Pancreas (tissue), 10 donors: Measurements from ENCODE around the gene BANK1. TPM values are rescaled to one million over a fixed set of nuclear protein-coding genes. Genes with fewer than 3 reads are reported as not detected.

Source experiments
- ATAC-seq, 4 donors: fragments of 200-7000 bp; cut with Tn5 transposase; one replicate each; pipeline versions ENCODE4 v1.8.0 to v1.9.1; 2020; ENCODE audit warnings: mild to moderate bottlenecking in 4 of 4, moderate library complexity in 4 of 4
- DNase-seq, 6 donors: peaks; one replicate each; pipeline ENCODE4 v3.0.0-alpha.2; 2020
- FAIRE-seq: peaks from 2 replicates; lab custom pipeline; 2012; peaks lifted over from hg19 to GRCh38; lab: Jason Lieb, UNC
- H3K27ac ChIP-seq, 4 donors: fragments of 200-600 bp; sonication (generic); 1 replicate in 3 of 4; 2 replicates in 1 of 4; pipeline versions ENCODE4 v1.5.0 to v1.8.0; 2020
- H3K27me3 ChIP-seq, 4 donors: fragments of 200-600 bp; one replicate each; pipeline ENCODE4 v1.8.0; 2021
- H3K36me3 ChIP-seq, 3 donors: fragments of 200-600 bp; sonication (generic) in 1 of 3; one replicate each; pipeline versions ENCODE4 v1.5.0 to v1.8.0; 2020 to 2021
- H3K4me1 ChIP-seq, 3 donors: fragments of 200-600 bp; one replicate each; pipeline ENCODE4 v1.8.0; 2021
- H3K4me3 ChIP-seq, 4 donors: fragments of 200-600 bp; sonication (generic) in 2 of 4; one replicate each; pipeline versions ENCODE4 v1.5.0 to v1.8.0; 2020 to 2021
- H3K9me3 ChIP-seq, 4 donors: fragments of 200-600 bp; one replicate each; pipeline ENCODE4 v1.8.0; 2021
- WGBS, 2 donors: extraction: QIAGEN DNeasy Blood & Tissue Kit; methylation state at CpG; one replicate each; pipeline ENCODE4 v1.1.7; 2013; 5-methylcytosine and 5-hydroxymethylcytosine counted together
- intact Hi-C, 3 donors: fragments of 100-400 bp; cut with DNase I; formaldehyde crosslinking; loops; one replicate each; pipeline versions ENCODE4 v1.11.1 to v1.14.2; 2022
- polyA plus RNA-seq, 2 donors: library from polyadenylated mRNA; stranded (reverse); fragments of 200-250 nt; gene quantifications; one replicate each; pipeline ENCODE4 v1.2.3, GENCODE V29; 2013
- total RNA-seq, 6 donors: library from RNA; stranded (reverse); fragmentation: NEBNext Ultra II Directional in 4 of 6; extraction: Animal tissue kit (Norgen Biotek cat#: 25700) in 4 of 6; gene quantifications; one replicate each; pipeline versions ENCODE4 v1.2.1 to v1.2.4, GENCODE V29; 2021 to 2023
- TF ChIP-seq, protein P1 (sequence below), 4 donors: fragments of 200-600 bp; sonication (generic) in 3 of 4; IDR thresholded peaks; one replicate each; pipeline versions ENCODE4 v1.5.0 to v1.8.0; 2021; ENCODE audit warnings: antibody characterized with exemption in 4 of 4
- donor health status: healthy with polysubstance abuse.
- donor health status: DM: no; HTN: no; CAD: no; lungs with moderate emphysema.
- donor health status: DM: no; HTN: no; CAD: no.
- donor health status: control.
- donor health status: control.
- donor health status: Bipolar disorder and iron deficiency.
- donor health status: DM: yes; HTN: yes; CAD: no.
- donor health status: DM: no; HTN: no; CAD: no.
- donor health status: DM: no; HTN: no; CAD: no.
- donor health status: DM: yes; HTN: yes; CAD: no.

The BANK1 gene
- total and polyA plus RNA-seq, 8 donors = 0.13 to 2.0 (median 0.48) TPM

DNA sequence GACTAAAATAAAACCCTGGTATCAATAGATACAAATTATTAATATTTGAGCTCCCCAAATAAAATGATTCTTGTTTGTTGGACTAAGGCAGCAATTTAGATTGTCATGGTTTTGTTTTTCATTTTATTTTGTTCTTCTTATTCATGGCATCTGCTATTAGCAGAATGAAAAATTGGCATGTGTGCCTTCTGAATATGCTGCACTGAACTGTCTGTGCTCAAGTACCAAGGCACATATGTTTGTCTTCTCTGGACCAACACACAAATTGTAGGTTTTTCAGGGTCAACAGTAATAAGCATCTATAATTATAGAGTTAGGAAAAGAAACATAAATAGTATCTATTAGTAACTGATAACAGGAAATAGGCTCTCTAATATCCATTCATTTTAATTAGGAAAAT, 121.1 kb downstream of the BANK1 start:
- Histone ChIP-seq H3K27ac (no peak overlapping the region), H3K4me1 (no peaks in the 10 kb centered on the region), H3K36me3 (no peaks in the 10 kb centered on the region), H3K9me3 (no peaks in the 10 kb centered on the region), H3K27me3 (no peaks in the 10 kb centered on the region), H3K4me3 (no peak overlapping the region)
- no peak for DNase-seq
- intact Hi-C loops = no loop called here
- no peak for ATAC-seq
- no peak for FAIRE-seq
- TF ChIP-seq, protein P1, sequence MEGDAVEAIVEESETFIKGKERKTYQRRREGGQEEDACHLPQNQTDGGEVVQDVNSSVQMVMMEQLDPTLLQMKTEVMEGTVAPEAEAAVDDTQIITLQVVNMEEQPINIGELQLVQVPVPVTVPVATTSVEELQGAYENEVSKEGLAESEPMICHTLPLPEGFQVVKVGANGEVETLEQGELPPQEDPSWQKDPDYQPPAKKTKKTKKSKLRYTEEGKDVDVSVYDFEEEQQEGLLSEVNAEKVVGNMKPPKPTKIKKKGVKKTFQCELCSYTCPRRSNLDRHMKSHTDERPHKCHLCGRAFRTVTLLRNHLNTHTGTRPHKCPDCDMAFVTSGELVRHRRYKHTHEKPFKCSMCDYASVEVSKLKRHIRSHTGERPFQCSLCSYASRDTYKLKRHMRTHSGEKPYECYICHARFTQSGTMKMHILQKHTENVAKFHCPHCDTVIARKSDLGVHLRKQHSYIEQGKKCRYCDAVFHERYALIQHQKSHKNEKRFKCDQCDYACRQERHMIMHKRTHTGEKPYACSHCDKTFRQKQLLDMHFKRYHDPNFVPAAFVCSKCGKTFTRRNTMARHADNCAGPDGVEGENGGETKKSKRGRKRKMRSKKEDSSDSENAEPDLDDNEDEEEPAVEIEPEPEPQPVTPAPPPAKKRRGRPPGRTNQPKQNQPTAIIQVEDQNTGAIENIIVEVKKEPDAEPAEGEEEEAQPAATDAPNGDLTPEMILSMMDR (IDR thresholded peaks at IDR 0.05) = no peak

DNA sequence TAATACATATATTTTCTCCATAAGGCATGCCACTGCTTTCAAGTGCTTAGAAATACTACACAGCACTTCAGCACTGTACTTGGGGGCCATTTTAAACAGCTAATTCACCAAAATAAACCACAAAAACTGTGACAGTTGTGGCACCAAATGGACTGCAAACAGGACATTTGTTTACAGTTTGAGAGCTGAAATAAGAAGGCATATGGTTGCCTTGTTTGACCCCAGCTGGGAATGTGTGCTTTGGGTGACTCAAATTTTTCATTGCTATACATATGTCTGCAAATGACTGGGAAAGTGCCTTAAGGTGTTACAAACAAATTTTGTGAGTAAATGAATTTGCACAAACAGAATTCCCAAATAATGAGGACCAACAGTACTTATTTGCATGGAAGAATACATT, 124.2 kb downstream of the BANK1 start:
- Histone ChIP-seq H3K9me3 (no peaks in the 10 kb centered on the region), H3K27ac (no peak overlapping the region), H3K36me3 (no peaks in the 10 kb centered on the region), H3K4me3 (no peak overlapping the region), H3K27me3 (no peaks in the 10 kb centered on the region), H3K4me1 (no peaks in the 10 kb centered on the region)
- no peak for ATAC-seq
- intact Hi-C loops = no loop called here
- no peak for DNase-seq
- no peak for FAIRE-seq
- TF ChIP-seq, protein P1 (IDR thresholded peaks at IDR 0.05) = no peak

DNA sequence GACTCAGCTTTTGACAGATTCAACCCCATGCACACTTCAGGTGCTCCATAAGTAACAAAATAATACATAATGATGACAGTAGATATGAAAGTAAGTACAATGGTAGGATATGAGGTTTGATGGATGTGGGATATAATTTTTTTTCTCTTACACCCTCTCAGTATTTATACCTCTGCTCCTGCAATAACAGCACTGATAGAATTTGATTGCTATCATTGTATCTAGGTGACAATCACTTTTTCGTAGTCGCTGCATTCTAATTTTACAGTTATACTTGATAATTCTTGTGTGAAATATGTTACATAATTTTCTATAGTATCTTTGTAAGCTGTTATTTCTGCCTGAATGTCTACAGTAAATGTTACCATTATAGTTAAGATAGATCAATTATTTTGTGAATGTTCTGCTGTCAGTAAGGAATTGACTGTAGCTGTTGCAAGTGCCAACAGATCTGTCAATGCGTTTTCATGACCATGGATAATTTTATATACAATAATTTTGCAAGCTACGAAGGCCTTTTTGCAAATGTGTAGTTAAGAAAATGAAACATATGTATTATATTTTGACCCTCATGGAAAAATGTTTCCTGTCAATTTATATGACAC, 128.9 kb downstream of the BANK1 start:
- ATAC-seq = no peak
- TF ChIP-seq, protein P1 (IDR thresholded peaks at IDR 0.05) = no peak
- no peak overlapping the region for H3K4me3 ChIP-seq
- no peaks in the 10 kb centered on the region for H3K27me3 ChIP-seq
- H3K27ac ChIP-seq = no peak overlapping the region
- no peak for FAIRE-seq
- H3K9me3 ChIP-seq = no peaks in the 10 kb centered on the region
- WGBS, 2 donors = 71 to 78% methylated on average over 4 of the region's 4 CpGs
- H3K4me1 ChIP-seq = no peaks in the 10 kb centered on the region
- intact Hi-C loops = no loop called here
- H3K36me3 ChIP-seq = no peaks in the 10 kb centered on the region
- DNase-seq = no peak

DNA sequence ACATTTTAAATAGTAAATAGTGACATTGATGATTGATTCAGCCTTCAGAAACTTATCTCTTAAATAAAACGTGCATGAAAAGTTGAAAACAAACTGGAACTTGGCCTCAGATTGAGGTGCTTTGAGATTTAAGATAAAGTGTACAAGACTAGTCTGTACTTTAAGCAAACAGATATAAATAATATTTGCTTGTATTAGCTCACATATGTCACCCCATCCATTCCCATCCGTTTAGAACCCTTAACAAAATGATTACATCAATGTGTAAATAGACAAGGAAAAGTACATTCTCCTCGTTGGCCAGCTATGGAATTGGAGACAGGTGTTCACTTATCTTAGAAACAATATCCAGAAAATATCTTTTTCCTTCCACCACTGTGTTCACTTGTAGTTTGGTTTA, 130.8 kb downstream of the BANK1 start:
- intact Hi-C loops = no loop called here
- Histone ChIP-seq H3K27me3 (no peaks in the 10 kb centered on the region), H3K4me1 (no peaks in the 10 kb centered on the region), H3K4me3 (no peak overlapping the region), H3K27ac (no peak overlapping the region), H3K9me3 (no peaks in the 10 kb centered on the region), H3K36me3 (no peaks in the 10 kb centered on the region)
- DNase-seq (no peak), ATAC-seq (no peak), FAIRE-seq (no peak)
- 13 to 15% methylated on average over 3 of the region's 3 CpGs for WGBS, 2 donors
- TF ChIP-seq, protein P1 (IDR thresholded peaks at IDR 0.05) = no peak

DNA sequence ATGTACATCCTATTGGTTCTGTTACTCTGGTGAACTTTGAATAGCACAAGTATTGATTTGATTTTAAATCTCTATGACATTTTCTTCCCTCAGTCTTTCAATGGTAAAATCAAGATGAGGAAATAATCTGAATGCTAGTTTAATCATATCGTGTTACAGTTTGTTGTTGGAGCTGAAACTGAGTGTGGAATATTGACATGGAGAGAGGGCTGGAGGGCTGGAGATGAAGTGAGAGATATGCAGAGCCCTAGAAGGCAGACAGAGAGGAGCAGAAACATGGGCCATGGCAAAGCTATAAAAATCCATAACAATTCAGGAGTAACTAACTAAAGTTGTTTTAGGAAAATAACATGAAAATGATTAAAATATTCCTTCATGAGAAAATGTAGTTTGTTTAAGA, 141.1 kb downstream of the BANK1 start:
- no peaks in the 10 kb centered on the region for H3K27me3 ChIP-seq
- WGBS, 2 donors = 37 to 56% methylated on average over 1 of the region's 1 CpG
- intact Hi-C loops = no loop called here
- no peaks in the 10 kb centered on the region for H3K36me3 ChIP-seq
- DNase-seq (no peak), ATAC-seq (no peak), FAIRE-seq (no peak)
- no peak overlapping the region for H3K27ac ChIP-seq
- no peaks in the 10 kb centered on the region for H3K9me3 ChIP-seq
- H3K4me1 ChIP-seq = no peaks in the 10 kb centered on the region
- H3K4me3 ChIP-seq = no peak overlapping the region
- TF ChIP-seq, protein P1 (IDR thresholded peaks at IDR 0.05) = no peak
